ENCODE measurements around the gene ROR1. TPM values are rescaled to one million over a fixed set of nuclear protein-coding genes. Genes with fewer than 3 reads are reported as not detected.

The ROR1 gene
- total RNA-seq, 1 experiment from 2014 or later = 56.3 TPM

DNA sequence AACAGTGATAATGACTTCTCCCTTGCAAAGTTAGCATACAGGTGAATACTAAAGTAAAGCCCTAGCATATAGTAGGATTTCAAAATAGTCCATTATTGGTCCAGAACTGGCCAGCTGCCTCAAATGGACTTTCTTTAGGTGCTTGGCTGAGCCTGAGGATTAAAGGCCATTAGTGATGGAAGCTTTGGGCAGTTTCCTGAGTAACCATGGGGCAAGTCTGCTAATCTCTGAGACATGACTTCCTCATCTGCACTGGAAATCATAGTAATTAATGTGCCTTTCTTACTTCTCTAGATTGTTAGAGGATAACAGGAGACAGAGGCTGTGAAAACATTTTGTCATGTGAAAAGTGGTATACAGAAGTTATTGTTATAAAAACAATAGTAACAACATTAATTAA lies 273.1 kb downstream of the ROR1 start (continued):
- TF ChIP-seq, protein P1, sequence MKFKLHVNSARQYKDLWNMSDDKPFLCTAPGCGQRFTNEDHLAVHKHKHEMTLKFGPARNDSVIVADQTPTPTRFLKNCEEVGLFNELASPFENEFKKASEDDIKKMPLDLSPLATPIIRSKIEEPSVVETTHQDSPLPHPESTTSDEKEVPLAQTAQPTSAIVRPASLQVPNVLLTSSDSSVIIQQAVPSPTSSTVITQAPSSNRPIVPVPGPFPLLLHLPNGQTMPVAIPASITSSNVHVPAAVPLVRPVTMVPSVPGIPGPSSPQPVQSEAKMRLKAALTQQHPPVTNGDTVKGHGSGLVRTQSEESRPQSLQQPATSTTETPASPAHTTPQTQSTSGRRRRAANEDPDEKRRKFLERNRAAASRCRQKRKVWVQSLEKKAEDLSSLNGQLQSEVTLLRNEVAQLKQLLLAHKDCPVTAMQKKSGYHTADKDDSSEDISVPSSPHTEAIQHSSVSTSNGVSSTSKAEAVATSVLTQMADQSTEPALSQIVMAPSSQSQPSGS (CRISPR knock-in tag; IDR thresholded peaks at IDR 0.05; ENCODE audit: borderline replicate concordance, low read depth) = no peak
- TF ChIP-seq, protein P2, sequence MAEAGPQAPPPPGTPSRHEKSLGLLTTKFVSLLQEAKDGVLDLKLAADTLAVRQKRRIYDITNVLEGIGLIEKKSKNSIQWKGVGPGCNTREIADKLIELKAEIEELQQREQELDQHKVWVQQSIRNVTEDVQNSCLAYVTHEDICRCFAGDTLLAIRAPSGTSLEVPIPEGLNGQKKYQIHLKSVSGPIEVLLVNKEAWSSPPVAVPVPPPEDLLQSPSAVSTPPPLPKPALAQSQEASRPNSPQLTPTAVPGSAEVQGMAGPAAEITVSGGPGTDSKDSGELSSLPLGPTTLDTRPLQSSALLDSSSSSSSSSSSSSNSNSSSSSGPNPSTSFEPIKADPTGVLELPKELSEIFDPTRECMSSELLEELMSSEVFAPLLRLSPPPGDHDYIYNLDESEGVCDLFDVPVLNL (CRISPR knock-in tag; IDR thresholded peaks at IDR 0.05; ENCODE audit: borderline replicate concordance, low read depth) = no peak
- TF ChIP-seq NR2C2 (CRISPR knock-in tag; IDR thresholded peaks at IDR 0.05) = no peak
- TF ChIP-seq, protein P3, sequence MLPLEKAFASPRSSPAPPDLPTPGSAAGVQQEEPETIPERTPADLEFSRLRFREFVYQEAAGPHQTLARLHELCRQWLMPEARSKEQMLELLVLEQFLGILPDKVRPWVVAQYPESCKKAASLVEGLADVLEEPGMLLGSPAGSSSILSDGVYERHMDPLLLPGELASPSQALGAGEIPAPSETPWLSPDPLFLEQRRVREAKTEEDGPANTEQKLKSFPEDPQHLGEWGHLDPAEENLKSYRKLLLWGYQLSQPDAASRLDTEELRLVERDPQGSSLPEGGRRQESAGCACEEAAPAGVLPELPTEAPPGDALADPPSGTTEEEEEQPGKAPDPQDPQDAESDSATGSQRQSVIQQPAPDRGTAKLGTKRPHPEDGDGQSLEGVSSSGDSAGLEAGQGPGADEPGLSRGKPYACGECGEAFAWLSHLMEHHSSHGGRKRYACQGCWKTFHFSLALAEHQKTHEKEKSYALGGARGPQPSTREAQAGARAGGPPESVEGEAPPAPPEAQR (CRISPR knock-in tag; IDR thresholded peaks at IDR 0.05) = no peak
- no peak for TF ChIP-seq ZNF232 (CRISPR knock-in tag; IDR thresholded peaks at IDR 0.05)
- TF ChIP-seq, protein P4, sequence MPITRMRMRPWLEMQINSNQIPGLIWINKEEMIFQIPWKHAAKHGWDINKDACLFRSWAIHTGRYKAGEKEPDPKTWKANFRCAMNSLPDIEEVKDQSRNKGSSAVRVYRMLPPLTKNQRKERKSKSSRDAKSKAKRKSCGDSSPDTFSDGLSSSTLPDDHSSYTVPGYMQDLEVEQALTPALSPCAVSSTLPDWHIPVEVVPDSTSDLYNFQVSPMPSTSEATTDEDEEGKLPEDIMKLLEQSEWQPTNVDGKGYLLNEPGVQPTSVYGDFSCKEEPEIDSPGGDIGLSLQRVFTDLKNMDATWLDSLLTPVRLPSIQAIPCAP (CRISPR knock-in tag; IDR thresholded peaks at IDR 0.05) = no peak
- no peak for TF ChIP-seq ZNF263 (CRISPR knock-in tag; IDR thresholded peaks at IDR 0.05; ENCODE audit: low read depth)
- no peak for TF ChIP-seq CREM (CRISPR knock-in tag; IDR thresholded peaks at IDR 0.05)

DNA sequence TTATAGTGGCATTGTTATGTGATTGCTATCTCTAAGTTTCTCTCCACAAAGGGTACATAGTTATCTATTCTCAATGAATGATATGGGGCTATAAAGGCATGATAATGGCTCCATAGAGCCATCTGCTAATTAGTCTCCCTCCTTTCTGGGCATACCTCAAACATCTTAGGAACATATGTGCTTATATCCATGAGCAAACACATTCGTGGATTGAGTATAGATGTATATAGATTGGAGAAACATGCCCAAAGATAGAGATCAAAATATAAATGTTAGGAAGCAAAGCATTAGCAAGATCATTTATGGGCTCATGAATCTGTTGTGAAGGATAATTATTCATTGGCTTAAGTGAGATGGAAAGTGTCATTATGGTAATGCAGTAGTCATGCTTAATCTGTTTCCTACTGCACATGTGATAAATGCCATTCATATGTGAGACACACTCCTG lies 273.8 kb downstream of the ROR1 start:
- peaks cover 35% of the 10 kb centered on the region for H3K4me1 Mint-ChIP-seq
- H3K27me3 Mint-ChIP-seq (ENCODE audit: low read depth) = no peaks in the 10 kb centered on the region
- ATAC-seq (no peak), DNase-seq (ENCODE audit: low spot score) (no peak)
- CTCF ChIA-PET = no interaction called here
- H3K9me3 Mint-ChIP-seq = no peaks in the 10 kb centered on the region
- POLR2A ChIA-PET = interaction anchor here (0.6 kb wide), 1 partner anchor 354 kb away, joined by 4 read pairs; no protein-coding TSS in a partner anchor
- no peak overlapping the region for H3K27ac Mint-ChIP-seq
- H3K4me3 Mint-ChIP-seq = no peak overlapping the region
- peaks cover 9% of the 10 kb centered on the region for H3K36me3 Mint-ChIP-seq
- TF ChIP-seq NR2C2 (CRISPR knock-in tag; IDR thresholded peaks at IDR 0.05) (no peak), ETV6 (CRISPR knock-in tag; IDR thresholded peaks at IDR 0.05) (no peak), SMAD4 (CRISPR knock-in tag; IDR thresholded peaks at IDR 0.05) (no peak), NFE2L1 (CRISPR knock-in tag; IDR thresholded peaks at IDR 0.05) (no peak), TP53 (CRISPR knock-in tag; IDR thresholded peaks at IDR 0.05) (no peak), NFATC4 (CRISPR knock-in tag; IDR thresholded peaks at IDR 0.05) (no peak), ZNF671 (CRISPR knock-in tag; IDR thresholded peaks at IDR 0.05) (no peak), CBFB (CRISPR knock-in tag; IDR thresholded peaks at IDR 0.05; ENCODE audit: low read depth) (no peak), GABPB1 (CRISPR knock-in tag; IDR thresholded peaks at IDR 0.05) (no peak), KAT7 (CRISPR knock-in tag; IDR thresholded peaks at IDR 0.05; ENCODE audit: borderline replicate concordance) (no peak), ESRRA (CRISPR knock-in tag; IDR thresholded peaks at IDR 0.05; ENCODE audit: borderline replicate concordance) (no peak), ZNF232 (CRISPR knock-in tag; IDR thresholded peaks at IDR 0.05) (no peak), NFYB (CRISPR knock-in tag; conservative IDR thresholded peaks at IDR 0.05; ENCODE audit: low read depth) (no peak)
- TF ChIP-seq, protein P5, sequence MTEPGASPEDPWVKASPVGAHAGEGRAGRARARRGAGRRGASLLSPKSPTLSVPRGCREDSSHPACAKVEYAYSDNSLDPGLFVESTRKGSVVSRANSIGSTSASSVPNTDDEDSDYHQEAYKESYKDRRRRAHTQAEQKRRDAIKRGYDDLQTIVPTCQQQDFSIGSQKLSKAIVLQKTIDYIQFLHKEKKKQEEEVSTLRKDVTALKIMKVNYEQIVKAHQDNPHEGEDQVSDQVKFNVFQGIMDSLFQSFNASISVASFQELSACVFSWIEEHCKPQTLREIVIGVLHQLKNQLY (CRISPR knock-in tag; IDR thresholded peaks at IDR 0.05) = no peak
- TF ChIP-seq, protein P6, sequence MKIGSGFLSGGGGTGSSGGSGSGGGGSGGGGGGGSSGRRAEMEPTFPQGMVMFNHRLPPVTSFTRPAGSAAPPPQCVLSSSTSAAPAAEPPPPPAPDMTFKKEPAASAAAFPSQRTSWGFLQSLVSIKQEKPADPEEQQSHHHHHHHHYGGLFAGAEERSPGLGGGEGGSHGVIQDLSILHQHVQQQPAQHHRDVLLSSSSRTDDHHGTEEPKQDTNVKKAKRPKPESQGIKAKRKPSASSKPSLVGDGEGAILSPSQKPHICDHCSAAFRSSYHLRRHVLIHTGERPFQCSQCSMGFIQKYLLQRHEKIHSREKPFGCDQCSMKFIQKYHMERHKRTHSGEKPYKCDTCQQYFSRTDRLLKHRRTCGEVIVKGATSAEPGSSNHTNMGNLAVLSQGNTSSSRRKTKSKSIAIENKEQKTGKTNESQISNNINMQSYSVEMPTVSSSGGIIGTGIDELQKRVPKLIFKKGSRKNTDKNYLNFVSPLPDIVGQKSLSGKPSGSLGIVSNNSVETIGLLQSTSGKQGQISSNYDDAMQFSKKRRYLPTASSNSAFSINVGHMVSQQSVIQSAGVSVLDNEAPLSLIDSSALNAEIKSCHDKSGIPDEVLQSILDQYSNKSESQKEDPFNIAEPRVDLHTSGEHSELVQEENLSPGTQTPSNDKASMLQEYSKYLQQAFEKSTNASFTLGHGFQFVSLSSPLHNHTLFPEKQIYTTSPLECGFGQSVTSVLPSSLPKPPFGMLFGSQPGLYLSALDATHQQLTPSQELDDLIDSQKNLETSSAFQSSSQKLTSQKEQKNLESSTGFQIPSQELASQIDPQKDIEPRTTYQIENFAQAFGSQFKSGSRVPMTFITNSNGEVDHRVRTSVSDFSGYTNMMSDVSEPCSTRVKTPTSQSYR (CRISPR knock-in tag; IDR thresholded peaks at IDR 0.05) = no peak
- TF ChIP-seq, protein P7, sequence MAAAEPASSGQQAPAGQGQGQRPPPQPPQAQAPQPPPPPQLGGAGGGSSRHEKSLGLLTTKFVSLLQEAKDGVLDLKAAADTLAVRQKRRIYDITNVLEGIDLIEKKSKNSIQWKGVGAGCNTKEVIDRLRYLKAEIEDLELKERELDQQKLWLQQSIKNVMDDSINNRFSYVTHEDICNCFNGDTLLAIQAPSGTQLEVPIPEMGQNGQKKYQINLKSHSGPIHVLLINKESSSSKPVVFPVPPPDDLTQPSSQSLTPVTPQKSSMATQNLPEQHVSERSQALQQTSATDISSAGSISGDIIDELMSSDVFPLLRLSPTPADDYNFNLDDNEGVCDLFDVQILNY (CRISPR knock-in tag; IDR thresholded peaks at IDR 0.05) = no peak
- TF ChIP-seq, protein P8, sequence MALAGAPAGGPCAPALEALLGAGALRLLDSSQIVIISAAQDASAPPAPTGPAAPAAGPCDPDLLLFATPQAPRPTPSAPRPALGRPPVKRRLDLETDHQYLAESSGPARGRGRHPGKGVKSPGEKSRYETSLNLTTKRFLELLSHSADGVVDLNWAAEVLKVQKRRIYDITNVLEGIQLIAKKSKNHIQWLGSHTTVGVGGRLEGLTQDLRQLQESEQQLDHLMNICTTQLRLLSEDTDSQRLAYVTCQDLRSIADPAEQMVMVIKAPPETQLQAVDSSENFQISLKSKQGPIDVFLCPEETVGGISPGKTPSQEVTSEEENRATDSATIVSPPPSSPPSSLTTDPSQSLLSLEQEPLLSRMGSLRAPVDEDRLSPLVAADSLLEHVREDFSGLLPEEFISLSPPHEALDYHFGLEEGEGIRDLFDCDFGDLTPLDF (CRISPR knock-in tag; IDR thresholded peaks at IDR 0.05) = no peak
- TF ChIP-seq, protein P9, sequence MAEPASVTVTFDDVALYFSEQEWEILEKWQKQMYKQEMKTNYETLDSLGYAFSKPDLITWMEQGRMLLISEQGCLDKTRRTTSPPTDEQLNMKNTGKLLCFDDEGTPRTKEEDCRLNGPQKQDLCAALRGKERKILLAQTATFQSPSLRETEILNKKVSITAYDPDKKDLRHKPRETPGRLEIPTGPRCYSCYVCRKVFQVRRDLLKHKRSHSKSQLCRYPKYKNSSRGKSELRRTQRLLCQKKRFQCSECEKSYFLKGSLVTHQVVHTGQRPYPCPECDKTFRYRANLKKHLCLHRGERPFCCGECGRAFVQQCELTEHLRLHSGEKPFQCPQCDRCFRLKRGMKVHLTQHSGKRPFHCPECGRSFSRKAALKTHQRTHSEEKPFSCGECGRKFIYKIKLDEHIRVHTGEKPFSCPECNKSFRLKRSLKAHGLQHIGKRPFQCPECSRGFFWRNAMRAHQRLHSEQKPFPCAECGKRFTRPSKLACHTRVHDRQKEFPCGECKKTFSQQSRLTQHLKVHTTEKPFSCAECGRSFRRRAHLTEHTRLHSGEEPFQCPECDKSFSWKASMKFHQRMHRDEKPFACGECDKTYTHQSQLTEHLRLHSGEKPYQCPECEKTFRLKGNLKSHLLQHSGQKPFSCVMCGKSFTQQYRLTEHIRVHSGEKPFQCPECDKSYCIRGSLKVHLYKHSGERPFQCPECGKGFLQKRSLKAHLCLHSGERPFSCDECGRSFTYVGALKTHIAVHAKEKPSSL (CRISPR knock-in tag; conservative IDR thresholded peaks at IDR 0.05) = no peak
